ENCODE results near the gene SYNPO.

The SYNPO gene

DNA sequence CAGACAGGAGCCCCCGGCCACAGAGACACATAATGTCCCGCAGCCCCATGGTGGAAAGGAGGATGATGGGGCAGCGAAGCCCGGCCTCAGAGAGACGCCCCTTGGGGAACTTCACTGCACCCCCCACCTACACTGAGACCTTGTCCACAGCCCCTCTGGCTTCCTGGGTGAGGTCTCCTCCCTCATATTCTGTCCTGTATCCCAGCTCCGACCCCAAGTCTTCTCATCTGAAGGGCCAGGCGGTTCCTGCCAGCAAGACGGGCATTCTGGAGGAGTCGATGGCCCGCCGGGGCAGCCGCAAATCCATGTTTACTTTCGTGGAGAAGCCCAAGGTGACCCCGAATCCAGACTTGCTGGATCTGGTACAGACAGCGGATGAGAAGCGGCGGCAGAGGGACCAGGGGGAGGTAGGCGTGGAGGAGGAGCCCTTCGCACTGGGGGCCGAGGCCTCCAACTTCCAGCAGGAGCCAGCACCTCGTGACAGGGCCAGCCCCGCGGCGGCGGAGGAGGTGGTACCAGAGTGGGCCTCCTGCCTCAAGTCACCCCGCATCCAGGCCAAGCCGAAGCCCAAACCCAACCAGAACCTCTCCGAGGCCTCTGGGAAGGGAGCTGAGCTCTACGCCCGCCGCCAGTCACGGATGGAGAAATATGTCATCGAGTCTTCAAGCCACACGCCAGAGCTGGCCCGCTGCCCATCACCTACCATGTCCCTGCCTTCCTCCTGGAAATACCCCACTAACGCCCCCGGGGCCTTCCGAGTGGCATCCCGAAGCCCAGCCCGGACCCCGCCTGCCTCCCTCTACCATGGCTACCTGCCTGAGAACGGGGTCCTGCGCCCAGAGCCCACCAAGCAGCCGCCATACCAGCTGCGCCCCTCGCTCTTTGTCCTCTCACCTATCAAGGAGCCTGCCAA is 8.9 kb downstream of the SYNPO start:
- no peak for TF ChIP-seq ZFX (IDR thresholded peaks at IDR 0.05)
- TF ChIP-seq, protein P1, sequence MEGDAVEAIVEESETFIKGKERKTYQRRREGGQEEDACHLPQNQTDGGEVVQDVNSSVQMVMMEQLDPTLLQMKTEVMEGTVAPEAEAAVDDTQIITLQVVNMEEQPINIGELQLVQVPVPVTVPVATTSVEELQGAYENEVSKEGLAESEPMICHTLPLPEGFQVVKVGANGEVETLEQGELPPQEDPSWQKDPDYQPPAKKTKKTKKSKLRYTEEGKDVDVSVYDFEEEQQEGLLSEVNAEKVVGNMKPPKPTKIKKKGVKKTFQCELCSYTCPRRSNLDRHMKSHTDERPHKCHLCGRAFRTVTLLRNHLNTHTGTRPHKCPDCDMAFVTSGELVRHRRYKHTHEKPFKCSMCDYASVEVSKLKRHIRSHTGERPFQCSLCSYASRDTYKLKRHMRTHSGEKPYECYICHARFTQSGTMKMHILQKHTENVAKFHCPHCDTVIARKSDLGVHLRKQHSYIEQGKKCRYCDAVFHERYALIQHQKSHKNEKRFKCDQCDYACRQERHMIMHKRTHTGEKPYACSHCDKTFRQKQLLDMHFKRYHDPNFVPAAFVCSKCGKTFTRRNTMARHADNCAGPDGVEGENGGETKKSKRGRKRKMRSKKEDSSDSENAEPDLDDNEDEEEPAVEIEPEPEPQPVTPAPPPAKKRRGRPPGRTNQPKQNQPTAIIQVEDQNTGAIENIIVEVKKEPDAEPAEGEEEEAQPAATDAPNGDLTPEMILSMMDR (conservative IDR thresholded peaks at IDR 0.05), result no peak
- no peak overlapping the region for H3K27ac ChIP-seq

DNA sequence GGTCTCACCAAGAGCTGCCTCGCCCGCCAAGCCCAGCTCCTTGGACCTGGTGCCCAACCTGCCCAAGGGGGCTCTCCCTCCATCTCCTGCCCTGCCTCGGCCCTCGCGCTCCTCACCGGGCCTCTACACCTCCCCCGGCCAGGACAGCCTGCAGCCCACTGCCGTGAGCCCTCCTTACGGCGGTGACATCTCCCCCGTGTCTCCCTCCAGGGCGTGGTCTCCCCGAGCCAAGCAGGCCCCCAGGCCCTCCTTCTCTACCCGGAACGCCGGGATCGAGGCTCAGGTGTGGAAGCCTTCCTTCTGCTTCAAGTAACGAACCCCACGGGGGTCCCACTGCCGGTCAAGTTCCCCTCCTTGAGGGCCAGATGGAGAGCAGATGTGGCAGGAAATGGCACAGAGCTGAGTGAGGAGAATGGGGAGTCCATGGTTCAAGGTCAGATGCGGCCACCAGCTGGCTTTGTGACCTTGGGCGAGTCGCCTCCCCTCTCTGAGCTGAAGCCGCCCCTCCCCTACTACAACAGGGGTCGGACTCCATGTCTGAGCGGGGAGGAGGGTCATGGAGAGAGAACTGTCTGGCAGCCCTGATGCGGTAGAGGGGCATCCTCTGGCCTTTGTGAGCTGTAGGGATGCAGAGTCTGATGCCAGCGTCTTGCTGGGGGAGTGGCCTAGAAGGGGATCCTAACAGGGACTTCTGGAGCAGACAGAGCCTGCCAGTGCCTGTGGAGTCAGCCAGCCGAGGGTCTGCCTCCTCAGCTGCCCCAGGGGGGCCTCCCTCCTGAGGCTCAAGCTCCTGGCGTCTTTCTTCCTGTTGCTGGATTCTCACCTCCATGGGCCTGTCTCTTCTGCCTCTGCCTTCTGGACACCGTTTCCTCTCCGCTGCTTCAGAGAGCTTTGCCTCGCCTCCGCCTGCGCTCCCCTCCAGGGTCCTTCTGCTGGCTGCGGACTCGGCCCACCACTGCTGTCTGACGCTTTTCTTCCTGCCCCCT is 9.9 kb downstream of the SYNPO start:
- no peak overlapping the region for H3K27ac ChIP-seq
- no peak for TF ChIP-seq ZFX (IDR thresholded peaks at IDR 0.05)
- TF ChIP-seq, protein P1 (conservative IDR thresholded peaks at IDR 0.05), result no peak

DNA sequence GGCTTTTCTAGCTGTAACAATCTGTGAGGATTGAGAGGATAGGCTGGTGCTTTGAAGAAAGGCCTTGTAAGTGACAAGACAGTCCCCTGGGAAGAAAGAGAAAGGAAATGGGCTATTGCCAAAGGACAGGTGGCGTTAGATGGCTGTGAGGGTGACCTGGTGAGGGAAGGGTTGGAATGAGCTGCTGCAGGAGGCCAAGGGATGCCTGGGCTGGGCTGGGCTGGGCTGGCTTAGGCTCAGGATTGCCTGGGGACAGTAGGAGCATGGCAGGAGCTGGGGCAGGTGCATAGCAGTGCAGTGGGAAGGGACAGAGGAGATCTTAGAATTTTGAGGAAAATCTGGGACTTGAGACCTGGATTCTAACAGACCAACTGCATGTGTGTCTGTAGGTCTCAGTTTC is 10.9 kb downstream of the SYNPO start:
- no peak overlapping the region for H3K27ac ChIP-seq
- TF ChIP-seq, protein P1 (conservative IDR thresholded peaks at IDR 0.05), result no peak
- TF ChIP-seq ZFX (IDR thresholded peaks at IDR 0.05), result no peak

DNA sequence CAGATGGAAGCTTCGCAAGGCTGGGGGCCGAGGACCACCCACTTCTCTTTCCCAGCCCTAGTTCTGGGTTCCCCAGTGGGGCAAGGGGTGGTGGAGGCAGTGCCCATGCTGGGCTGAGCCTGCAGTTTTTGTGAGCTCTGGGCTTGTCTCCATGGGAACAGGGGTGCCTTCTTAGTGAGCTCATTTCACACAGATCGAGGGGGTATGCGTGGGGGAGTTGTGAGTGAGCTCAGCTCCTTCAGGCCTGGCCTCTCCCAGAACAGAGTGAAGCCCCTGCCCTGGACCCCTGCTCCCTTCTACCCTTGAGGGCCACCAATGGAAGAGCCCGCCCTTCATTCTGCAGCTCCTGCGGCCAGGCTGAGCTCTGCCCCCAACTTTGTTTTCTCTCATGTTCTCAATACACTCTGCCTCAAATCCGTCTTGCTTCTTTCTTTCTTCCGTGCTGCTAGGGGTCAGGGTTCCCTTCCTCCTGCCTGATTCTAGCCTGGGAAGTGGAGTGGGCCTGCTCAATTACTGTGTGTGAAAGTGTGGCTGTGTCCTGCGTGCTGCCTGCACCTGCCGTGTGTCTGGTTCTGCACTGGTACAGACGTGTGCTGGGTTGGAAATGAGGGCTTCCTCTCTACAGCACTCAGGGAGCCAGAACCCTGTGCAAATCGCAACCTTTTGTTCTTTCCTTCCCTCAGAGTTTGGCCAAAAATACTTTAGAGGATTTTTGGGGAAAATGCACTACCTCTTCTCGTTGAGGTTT is 11.6 kb downstream of the SYNPO start:
- no peak for TF ChIP-seq ZFX (IDR thresholded peaks at IDR 0.05)
- TF ChIP-seq, protein P1 (conservative IDR thresholded peaks at IDR 0.05), result no peak
- H3K27ac ChIP-seq, result no peak overlapping the region

DNA sequence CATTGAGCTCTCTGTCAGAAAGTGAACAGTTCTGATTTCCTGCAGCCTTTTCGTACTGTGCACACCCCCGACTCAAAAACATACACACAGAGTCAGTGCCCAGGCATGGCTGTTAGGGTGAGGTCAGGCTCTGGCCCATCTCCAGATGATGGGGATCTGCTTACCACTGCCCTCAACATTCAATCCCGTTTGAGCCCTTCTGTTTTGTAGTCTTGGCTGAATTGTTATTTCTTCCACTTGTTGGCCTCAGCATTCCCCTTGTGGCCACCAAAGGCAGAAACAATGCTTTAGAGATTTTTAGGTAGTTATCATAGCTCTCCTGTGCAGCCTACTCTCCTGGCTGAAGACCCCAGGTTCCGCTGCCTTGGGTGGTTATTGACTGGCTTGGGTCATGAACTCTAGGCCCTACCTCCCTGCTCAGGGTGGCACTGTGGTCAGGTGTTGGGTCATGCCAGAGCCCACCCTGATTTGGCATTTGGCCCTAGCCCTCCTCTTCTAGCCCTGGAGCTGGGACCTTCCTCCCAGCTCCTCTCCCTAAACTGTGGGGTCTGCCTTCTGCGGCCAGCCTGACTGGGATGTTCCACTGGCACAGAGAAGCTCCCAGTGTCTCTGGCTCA is 12.8 kb downstream of the SYNPO start:
- no peak overlapping the region for H3K27ac ChIP-seq
- TF ChIP-seq, protein P1 (conservative IDR thresholded peaks at IDR 0.05), result no peak
- TF ChIP-seq ZFX (IDR thresholded peaks at IDR 0.05), result no peak

DNA sequence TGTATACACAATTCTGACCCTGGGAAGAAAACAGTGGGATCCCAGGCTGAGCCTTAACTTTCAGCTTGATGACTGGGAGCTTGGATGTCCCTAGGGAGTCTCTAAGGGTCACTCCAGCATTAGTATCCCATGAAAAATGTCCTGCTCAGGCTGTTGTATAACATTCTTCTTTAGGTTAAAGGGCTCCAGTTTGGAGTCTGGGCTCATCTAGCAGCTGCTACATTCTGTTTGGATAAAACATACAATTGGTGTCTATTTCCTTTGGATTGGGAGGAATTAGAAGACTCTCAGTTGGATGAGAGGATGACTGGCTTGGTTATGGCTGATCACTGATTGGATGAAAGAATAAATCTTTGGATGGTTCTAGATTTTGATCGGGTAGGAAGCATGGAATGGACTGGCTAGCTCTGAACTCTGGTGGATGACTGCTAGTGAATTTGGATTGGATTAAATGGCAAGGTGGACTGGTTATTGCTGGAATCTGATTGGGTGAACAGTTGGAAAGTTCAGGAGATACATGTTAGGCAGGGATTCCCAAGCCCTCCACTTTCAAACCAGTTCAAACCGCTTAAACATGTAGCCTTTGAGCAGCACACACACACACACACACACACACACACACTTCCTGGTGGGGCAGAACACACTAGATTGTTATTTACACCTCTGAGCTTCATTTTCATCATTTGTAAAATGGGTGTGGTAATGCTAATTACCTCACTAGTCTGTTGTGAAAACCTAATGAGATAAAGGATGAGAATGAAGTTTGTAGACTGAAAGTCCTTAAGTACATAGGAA is 13.5 kb downstream of the SYNPO start:
- no peak overlapping the region for H3K27ac ChIP-seq
- no peak for TF ChIP-seq ZFX (IDR thresholded peaks at IDR 0.05)
- TF ChIP-seq, protein P1 (conservative IDR thresholded peaks at IDR 0.05), result no peak
